Measurements from ENCODE around the gene TSR3.

DNA sequence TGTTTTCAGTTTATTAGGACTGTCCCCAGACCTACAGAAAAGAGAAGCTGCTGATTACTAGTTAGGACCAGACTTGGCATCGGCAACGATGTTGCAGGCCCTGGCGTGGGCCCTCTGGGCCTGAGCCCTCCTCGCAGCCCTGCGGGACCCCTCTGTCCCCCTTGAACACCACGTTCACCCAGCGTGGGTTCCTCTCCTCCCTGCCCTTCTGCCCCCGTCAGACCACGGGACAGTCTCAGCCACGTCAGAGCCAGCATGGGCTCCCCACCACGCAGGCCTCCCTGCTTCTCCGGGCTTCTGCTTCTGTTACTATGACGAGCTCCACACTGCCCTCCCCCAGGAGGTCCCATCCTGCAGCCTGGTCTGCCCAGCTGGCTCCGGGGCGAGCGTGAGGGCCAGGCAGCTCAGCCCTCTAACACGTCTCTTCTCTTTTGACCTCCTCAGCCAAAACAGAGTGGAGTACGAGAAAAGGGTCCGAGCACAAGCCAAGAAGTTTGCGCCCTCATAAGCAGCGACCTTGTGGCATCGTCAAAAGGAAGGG lies 27.3 kb downstream of the TSR3 start:
- TF ChIP-seq, protein P1, sequence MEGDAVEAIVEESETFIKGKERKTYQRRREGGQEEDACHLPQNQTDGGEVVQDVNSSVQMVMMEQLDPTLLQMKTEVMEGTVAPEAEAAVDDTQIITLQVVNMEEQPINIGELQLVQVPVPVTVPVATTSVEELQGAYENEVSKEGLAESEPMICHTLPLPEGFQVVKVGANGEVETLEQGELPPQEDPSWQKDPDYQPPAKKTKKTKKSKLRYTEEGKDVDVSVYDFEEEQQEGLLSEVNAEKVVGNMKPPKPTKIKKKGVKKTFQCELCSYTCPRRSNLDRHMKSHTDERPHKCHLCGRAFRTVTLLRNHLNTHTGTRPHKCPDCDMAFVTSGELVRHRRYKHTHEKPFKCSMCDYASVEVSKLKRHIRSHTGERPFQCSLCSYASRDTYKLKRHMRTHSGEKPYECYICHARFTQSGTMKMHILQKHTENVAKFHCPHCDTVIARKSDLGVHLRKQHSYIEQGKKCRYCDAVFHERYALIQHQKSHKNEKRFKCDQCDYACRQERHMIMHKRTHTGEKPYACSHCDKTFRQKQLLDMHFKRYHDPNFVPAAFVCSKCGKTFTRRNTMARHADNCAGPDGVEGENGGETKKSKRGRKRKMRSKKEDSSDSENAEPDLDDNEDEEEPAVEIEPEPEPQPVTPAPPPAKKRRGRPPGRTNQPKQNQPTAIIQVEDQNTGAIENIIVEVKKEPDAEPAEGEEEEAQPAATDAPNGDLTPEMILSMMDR (IDR thresholded peaks at IDR 0.05): no peak
- TF ChIP-seq POLR2A (IDR thresholded peaks at IDR 0.05): no peak
